Upper lobe of left lung (tissue), 6 donors: ENCODE data around the gene TSSK2. TPM values are rescaled to one million over a fixed set of nuclear protein-coding genes. Genes with fewer than 3 reads are reported as not detected.

Experiments used
- ATAC-seq, 2 donors: fragments of 200-7000 bp; cut with Tn5 transposase; one replicate each; pipeline ENCODE4 v1.9.1; 2022; ENCODE audit warnings: mild to moderate bottlenecking in 2 of 2, moderate library complexity in 2 of 2; ENCODE audit not compliant: low FRiP score in 2 of 2
- DNase-seq, 2 donors: peaks; one replicate each; pipeline ENCODE4 v3.0.0-alpha.2; 2019 to 2020
- H3K27ac ChIP-seq, 4 donors: fragments of 200-600 bp; sonication (generic); one replicate each; pipeline ENCODE4 v1.5.1; 2016 to 2019
- H3K27me3 ChIP-seq, 4 donors: fragments of 200-600 bp; sonication (generic); one replicate each; pipeline ENCODE4 v1.5.1; 2017 to 2019
- H3K36me3 ChIP-seq, 4 donors: fragments of 200-600 bp; sonication (generic); one replicate each; pipeline ENCODE4 v1.5.1; 2016 to 2019
- H3K4me1 ChIP-seq, 4 donors: fragments of 200-600 bp; sonication (generic); one replicate each; pipeline ENCODE4 v1.5.1; 2018 to 2019
- H3K4me3 ChIP-seq, 4 donors: fragments of 200-600 bp; sonication (generic); one replicate each; pipeline ENCODE4 v1.5.1; 2017 to 2019; ENCODE audit warnings: mild to moderate bottlenecking in 2 of 4, moderate library complexity in 1 of 4
- H3K9me3 ChIP-seq, 4 donors: fragments of 200-600 bp; sonication (generic); one replicate each; pipeline ENCODE4 v1.5.1; 2018 to 2019
- EP300 ChIP-seq, 4 donors: sonication (generic); formaldehyde crosslinking; IDR thresholded peaks; one replicate each; pipeline ENCODE4 v1.5.1; 2017; ENCODE audit warnings: antibody characterized with exemption in 4 of 4, control low read depth in 2 of 4
- POLR2A ChIP-seq, 4 donors: fragments of 450-650 bp; IDR thresholded peaks; one replicate each; pipeline ENCODE4 v1.5.1; 2016 to 2017; ENCODE audit warnings: antibody characterized with exemption in 4 of 4, mild to moderate bottlenecking in 2 of 4
- POLR2AphosphoS5 ChIP-seq, 2 donors: sonication (generic); formaldehyde crosslinking; IDR thresholded peaks; one replicate each; pipeline ENCODE4 v1.5.1; 2017; ENCODE audit warnings: antibody characterized with exemption in 2 of 2
- WGBS, 2 donors: methylation state at CpG; one replicate each; pipeline ENCODE4 v1.1.5; 2017 to 2018; 5-methylcytosine and 5-hydroxymethylcytosine counted together
- total RNA-seq, 6 donors: library from RNA; depleted of rRNA in 4 of 6; stranded (reverse); fragments of >200 nt in 4 of 6; gene quantifications; one replicate each; pipeline versions ENCODE4 v1.1.0 to v1.2.1, GENCODE V29; 2016 to 2021
- TF ChIP-seq, protein P1 (sequence below), 6 experiments: fragments of 450-650 bp in 4 of 6; fragments of 200-600 bp in 2 of 6; sonication (generic) in 2 of 6; IDR thresholded peaks; one replicate each; pipeline ENCODE4 v1.5.1; 2016 to 2019; ENCODE audit warnings: antibody characterized with exemption in 6 of 6
- donor health status: DM: no; HTN: no; CAD: no; lungs with moderate emphysema.
- donor health status: DM: no; HTN: yes; CAD: no; lungs with severe emphysema.

Gene TSSK2
- total RNA-seq, 6 donors from 2014 or later = not detected

DNA sequence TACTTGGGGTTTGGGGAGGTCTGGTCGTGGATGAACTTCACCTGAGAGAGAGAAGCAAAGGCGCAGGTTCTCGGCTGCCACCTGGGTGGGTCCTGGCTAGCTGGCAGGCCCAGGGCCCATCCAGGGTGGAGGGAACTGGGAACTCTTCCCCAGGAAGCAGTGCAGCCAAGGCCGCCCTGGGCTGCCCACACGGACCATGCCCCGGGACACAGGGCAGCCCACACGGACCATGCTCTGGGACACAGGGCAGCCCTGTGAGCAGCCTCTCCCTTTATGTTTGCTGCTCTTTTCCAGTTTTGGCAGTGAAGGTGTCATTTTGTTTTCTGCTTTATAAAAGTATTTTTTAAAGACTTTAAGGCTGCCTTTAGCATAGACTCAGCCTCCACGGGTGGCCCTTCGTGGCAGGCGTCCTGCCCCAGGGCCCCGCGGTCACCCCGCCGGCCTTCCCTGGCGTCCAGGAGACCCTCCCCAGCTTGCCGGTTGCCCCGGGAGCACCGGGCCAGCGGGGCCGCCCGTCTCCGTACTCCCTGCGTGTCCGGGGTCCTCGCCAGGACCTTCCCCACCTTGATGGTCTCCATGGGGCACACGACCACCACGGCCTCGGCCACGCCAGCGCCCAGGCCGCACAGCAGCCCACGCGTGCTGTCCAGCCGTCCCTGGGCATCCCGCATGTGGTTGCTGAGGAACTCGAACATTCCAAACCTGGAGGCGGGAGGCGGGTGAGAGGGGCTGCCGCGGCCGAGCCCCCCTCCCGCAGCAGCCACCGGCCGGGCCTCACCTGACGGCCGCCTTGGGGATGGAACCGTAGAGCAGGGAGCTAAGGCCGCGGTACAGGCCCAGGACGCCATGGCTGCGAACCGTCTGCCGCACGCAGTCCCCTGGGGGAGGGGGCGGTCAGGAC, 46.3 kb downstream of the TSSK2 start:
- H3K27ac ChIP-seq = peak overlapping the region; percentile 83 to 89 (median 86)

DNA sequence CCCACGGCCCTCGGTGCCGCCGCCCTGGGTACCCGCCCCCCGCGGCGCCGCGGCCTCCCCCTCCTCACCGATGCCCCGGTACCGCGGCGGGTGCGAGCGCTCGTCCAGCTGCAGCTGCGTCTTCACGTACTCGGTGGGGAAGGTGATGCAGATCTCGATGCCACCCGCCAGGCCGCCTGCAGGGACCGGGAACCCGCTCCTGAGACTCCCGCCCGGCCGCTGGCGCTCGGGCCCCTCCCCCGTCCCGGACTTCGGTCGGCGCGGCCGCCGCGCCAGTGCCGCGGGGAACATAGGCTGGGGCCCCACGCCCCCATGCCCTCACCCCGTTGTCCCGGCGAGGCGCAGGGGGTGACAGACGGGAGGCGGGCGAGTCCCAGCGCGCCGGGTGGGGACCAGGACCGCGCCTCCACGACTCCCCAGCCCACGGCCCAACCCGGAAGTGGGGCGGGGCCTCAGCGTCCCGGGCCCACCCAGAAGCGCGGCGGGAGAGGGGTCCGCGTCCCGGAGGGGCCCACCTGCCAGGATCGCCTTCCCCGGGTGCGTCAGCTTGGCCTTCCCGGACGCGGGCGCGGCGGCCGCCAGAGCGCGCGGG, 47.1 kb downstream of the TSSK2 start:
- no peaks in the 10 kb centered on the region for H3K9me3 ChIP-seq
- ATAC-seq (peak in 1 of 2 donors; percentile 47), DNase-seq (peak; percentile 48 to 92)
- peaks cover 29 to 46% (median 36%) of the 10 kb centered on the region in 4 donors for H3K4me1 ChIP-seq
- H3K36me3 ChIP-seq = peaks cover 0 to 8% (median 0%) of the 10 kb centered on the region in 4 donors
- 0% methylated on average over 13 of the region's 80 CpGs; no CpG with 5 or more reads in 1 of the 2 donors for WGBS, 2 donors
- peak overlapping the region; percentile 78 to 98 (median 93) for H3K4me3 ChIP-seq
- peak overlapping the region; percentile 83 to 89 (median 86) for H3K27ac ChIP-seq
- TF ChIP-seq POLR2AphosphoS5 (IDR thresholded peaks at IDR 0.05) (no peak), EP300 (IDR thresholded peaks at IDR 0.05) (no peak), POLR2A (IDR thresholded peaks at IDR 0.05) (peak in 1 of 4 donors; percentile 27)
- TF ChIP-seq, protein P1, sequence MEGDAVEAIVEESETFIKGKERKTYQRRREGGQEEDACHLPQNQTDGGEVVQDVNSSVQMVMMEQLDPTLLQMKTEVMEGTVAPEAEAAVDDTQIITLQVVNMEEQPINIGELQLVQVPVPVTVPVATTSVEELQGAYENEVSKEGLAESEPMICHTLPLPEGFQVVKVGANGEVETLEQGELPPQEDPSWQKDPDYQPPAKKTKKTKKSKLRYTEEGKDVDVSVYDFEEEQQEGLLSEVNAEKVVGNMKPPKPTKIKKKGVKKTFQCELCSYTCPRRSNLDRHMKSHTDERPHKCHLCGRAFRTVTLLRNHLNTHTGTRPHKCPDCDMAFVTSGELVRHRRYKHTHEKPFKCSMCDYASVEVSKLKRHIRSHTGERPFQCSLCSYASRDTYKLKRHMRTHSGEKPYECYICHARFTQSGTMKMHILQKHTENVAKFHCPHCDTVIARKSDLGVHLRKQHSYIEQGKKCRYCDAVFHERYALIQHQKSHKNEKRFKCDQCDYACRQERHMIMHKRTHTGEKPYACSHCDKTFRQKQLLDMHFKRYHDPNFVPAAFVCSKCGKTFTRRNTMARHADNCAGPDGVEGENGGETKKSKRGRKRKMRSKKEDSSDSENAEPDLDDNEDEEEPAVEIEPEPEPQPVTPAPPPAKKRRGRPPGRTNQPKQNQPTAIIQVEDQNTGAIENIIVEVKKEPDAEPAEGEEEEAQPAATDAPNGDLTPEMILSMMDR (IDR thresholded peaks at IDR 0.05) = peak in 4 of 6 experiments; percentile 6 to 33 (median 20)
- no peaks in the 10 kb centered on the region for H3K27me3 ChIP-seq

More for the DNA sequence above, 46.3 kb downstream of the TSSK2 start:
- no peaks in the 10 kb centered on the region for H3K9me3 ChIP-seq
- H3K4me1 ChIP-seq = peaks cover 36 to 53% (median 43%) of the 10 kb centered on the region in 4 donors
- DNase-seq (peak in 1 of 2 donors; percentile 85), ATAC-seq (no peak)
- H3K4me3 ChIP-seq = peak overlapping the region; percentile 78 to 98 (median 93)
- H3K36me3 ChIP-seq = peaks cover 0 to 8% (median 0%) of the 10 kb centered on the region in 4 donors
- H3K27me3 ChIP-seq = no peaks in the 10 kb centered on the region
- TF ChIP-seq, protein P1 (IDR thresholded peaks at IDR 0.05) = no peak
- TF ChIP-seq EP300 (IDR thresholded peaks at IDR 0.05) = no peak
- TF ChIP-seq POLR2A (IDR thresholded peaks at IDR 0.05) = no peak
- no peak for TF ChIP-seq POLR2AphosphoS5 (IDR thresholded peaks at IDR 0.05)
- WGBS, 2 donors = 50 to 71% methylated on average over 2 to 26 of the region's 55 CpGs

DNA sequence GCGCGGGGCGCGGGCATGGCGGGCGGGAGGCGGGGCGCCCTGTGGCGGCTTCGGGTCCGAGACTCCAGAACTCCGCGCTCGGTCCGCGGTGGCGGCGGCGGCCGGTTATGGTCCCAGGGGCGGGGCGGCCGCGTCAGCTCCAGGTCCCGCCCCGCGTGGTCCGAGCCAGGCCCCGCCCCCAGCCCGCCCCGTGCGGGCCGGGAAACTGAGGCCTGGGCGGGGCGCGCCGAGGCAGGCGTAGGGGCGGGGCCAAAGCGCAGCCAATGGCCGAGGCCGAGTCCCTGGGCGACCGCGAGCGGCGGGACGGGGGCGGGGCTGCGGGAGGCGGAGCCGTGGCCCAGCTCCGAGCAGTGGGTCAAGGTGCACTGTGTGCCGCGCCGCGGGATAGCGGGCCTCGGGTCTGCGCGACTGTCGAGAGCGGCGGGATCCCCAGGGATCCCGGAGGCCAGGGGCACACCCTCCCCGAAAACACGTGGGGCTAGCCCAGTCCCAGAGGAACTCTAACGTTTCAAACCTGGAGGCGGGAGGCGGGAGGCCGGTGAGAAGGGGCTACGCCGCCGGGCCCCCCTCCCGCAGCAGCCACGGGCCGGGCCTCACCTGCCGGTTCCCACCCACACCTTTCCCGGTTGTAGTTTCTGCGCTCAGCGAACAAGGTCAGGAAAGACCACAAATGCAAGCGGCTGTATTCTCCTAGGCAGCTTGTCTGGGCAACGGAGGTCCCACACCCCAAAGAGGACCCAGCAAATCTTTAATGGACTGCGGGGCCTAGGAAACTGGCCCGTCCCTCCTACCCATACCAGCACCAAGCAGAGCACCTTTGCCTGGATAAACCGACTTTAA, 47.8 kb downstream of the TSSK2 start, which contains the start of gene SLC25A1:
SLC25A1 (minus strand) TSS at position 80 of the 840 bp plus-strand sequence; CDS start at position 17, 63 bp downstream.
- WGBS, 2 donors = 0 to 2% methylated on average over 6 to 54 of the region's 86 CpGs
- Histone ChIP-seq H3K27me3 (no peaks in the 10 kb centered on the region), H3K9me3 (no peaks in the 10 kb centered on the region), H3K27ac (peak within 1 kb of the TSS; percentile 83 to 89 (median 86)), H3K4me3 (peak within 1 kb of the TSS; percentile 78 to 98 (median 93)), H3K4me1 (peaks cover 24 to 41% (median 31%) of the 10 kb centered on the region in 4 donors), H3K36me3 (peaks cover 0 to 8% (median 0%) of the 10 kb centered on the region in 4 donors)
- peak; percentile 95 to 99 for DNase-seq
- ATAC-seq = peak; percentile 89 to 95
- TF ChIP-seq POLR2AphosphoS5 (IDR thresholded peaks at IDR 0.05) (peak in 1 of 2 donors; percentile 41), POLR2A (IDR thresholded peaks at IDR 0.05) (peak in 2 of 4 donors; percentile 29 to 57), EP300 (IDR thresholded peaks at IDR 0.05) (no peak)
- TF ChIP-seq, protein P1 (IDR thresholded peaks at IDR 0.05) = peak in 1 of 6 experiments; percentile 7

DNA sequence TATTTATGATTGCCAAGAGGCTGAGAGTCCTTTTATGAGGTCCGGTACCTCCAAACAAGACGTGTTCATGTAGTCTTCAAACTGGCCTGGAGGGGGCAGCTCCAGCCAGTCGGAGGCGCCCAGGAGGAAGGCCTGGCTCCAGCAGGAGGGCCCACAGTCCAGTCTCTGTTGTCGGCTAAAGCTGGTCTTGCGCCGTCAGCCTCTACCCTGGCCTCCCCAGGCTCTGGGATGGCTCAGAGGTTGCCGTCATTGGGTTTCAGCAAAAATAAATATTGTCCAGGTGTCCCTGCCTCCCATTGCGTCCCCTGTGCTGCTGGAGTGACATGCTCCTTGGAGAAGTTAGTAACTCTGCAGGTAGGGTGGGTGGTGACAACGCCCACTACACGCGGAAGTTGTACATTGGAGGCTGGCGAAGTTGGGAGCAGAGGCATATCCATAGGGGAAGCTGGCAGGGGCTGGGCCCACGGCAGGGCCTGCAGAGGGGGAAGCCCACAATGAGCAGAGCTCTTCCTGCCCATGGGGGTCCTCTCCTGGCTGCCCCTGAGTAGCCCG, 48.5 kb downstream of the TSSK2 start:
- peak overlapping the region in 3 of 4 donors; percentile 78 to 98 (median 95) for H3K4me3 ChIP-seq
- TF ChIP-seq, protein P1 (IDR thresholded peaks at IDR 0.05) = peak; percentile 61 to 83 (median 72)
- TF ChIP-seq POLR2AphosphoS5 (IDR thresholded peaks at IDR 0.05) (no peak), POLR2A (IDR thresholded peaks at IDR 0.05) (no peak)
- peak overlapping the region; percentile 51 to 89 (median 85) for H3K27ac ChIP-seq
- ATAC-seq = peak; percentile 87 to 90
- 34 to 73% methylated on average over 5 to 14 of the region's 15 CpGs for WGBS, 2 donors
- no peaks in the 10 kb centered on the region for H3K27me3 ChIP-seq
- DNase-seq = peak; percentile 74 to 86
- no peaks in the 10 kb centered on the region for H3K9me3 ChIP-seq
- H3K36me3 ChIP-seq = peaks cover 0 to 8% (median 0%) of the 10 kb centered on the region in 4 donors
- H3K4me1 ChIP-seq = peaks cover 17 to 36% (median 25%) of the 10 kb centered on the region in 4 donors
